HepG2 (cell line): ENCODE data around the gene CCSER1. TPM values are rescaled to one million over a fixed set of nuclear protein-coding genes. Genes with fewer than 3 reads are reported as not detected.

ENCODE experiments used
- ATAC-seq: fragments of 200-7000 bp; cut with Tn5 transposase; 3 replicates; pipeline ENCODE4 v1.9.1; 2020; ENCODE audit warnings: mild to moderate bottlenecking, moderate library complexity
- BruUV-seq: library from RNA; stranded (reverse); fragments of 400-500 nt; replicated peaks from 2 replicates; lab custom pipeline; 2021; lab: Mats Ljungman, UMichigan
- CTCF ChIA-PET: fragments of 300-600 bp; formaldehyde crosslinking; extraction: SDS; loops from one replicate; lab custom pipeline; 2021; ENCODE audit warnings: low total read pairs, inconsistent platforms, low intra/inter-chr PET ratio; lab: Yijun Ruan, JAX
- POLR2A ChIA-PET: fragments of 350-600 bp; sonication (Branson Sonifier 250); formaldehyde crosslinking; loops from one replicate; lab custom pipeline; 2020; ENCODE audit warnings: antibody characterized with exemption, inconsistent platforms; lab: Yijun Ruan, JAX
- DNase-seq: peaks from one replicate; pipeline ENCODE4 v3.0.0-alpha.2; 2015; ENCODE audit warnings: low spot score
- FAIRE-seq: peaks from 3 replicates; lab custom pipeline; 2011; peaks lifted over from hg19 to GRCh38; lab: Jason Lieb, UNC
- H2AFZ ChIP-seq: one replicate; pipeline ENCODE4 v1.6.1; 2011; ENCODE audit warnings: low read length, inconsistent platforms
- H3K27ac ChIP-seq: fragments of 300-600 bp; 3 replicates; pipeline ENCODE4 v1.8.0; 2011; ENCODE audit warnings: mixed run types, mild to moderate bottlenecking, mixed read lengths, low read length, inconsistent platforms; ENCODE audit not compliant: insufficient read depth; ENCODE audit errors: extremely low read length
- H3K27me3 ChIP-seq, 2 experiments: fragments of 200-600 bp in 1 of 2; 2 replicates in 1 of 2; 3 replicates in 1 of 2; pipeline versions ENCODE4 v1.6.0 to v1.8.0; 2011; ENCODE audit warnings: low read length in 2 of 2, mild to moderate bottlenecking in 2 of 2, moderate library complexity in 2 of 2, inconsistent platforms in 1 of 2; ENCODE audit not compliant: insufficient read depth in 2 of 2, control insufficient read depth in 1 of 2
- H3K36me3 ChIP-seq, 2 experiments: fragments of 200-600 bp in 1 of 2; replicated peaks in 1 of 2; 2 replicates in 1 of 2; 3 replicates in 1 of 2; pipeline versions ENCODE4 v1.5.1 to v1.8.0; 2011; ENCODE audit warnings: low read length in 2 of 2, inconsistent platforms in 1 of 2; ENCODE audit not compliant: insufficient read depth in 2 of 2, control insufficient read depth in 1 of 2
- H3K4me1 ChIP-seq: 2 replicates; pipeline ENCODE4 v1.5.1; 2012; ENCODE audit warnings: low read length, inconsistent platforms; ENCODE audit not compliant: insufficient read depth
- H3K4me2 ChIP-seq: 2 replicates; pipeline ENCODE4 v1.6.0; 2011; ENCODE audit warnings: low read depth, low read length, inconsistent platforms
- H3K4me3 ChIP-seq, 3 experiments: fragments of 200-600 bp in 1 of 3; sonication (generic), shearing (Covaris generic) in 1 of 3; replicated peaks in 1 of 3; 2 replicates each; pipeline ENCODE4 v1.5.1; 2011 to 2016; ENCODE audit warnings: low read length in 3 of 3, inconsistent platforms in 2 of 3, low read depth in 2 of 3, mild to moderate bottlenecking in 2 of 3, control low read depth in 1 of 3, mixed read lengths in 1 of 3; ENCODE audit not compliant: insufficient read depth in 1 of 3
- H3K79me2 ChIP-seq: one replicate; pipeline ENCODE4 v1.6.1; 2011; ENCODE audit warnings: low read length, inconsistent platforms; ENCODE audit not compliant: insufficient read depth
- H3K9ac ChIP-seq: 2 replicates; pipeline ENCODE4 v1.6.0; 2011; ENCODE audit warnings: mild to moderate bottlenecking, low read depth, low read length, inconsistent platforms; ENCODE audit not compliant: insufficient read depth
- H3K9me3 ChIP-seq: 2 replicates; pipeline ENCODE4 v1.5.1; 2012; ENCODE audit warnings: mild to moderate bottlenecking, low read length
- H4K20me1 ChIP-seq: 2 replicates; pipeline ENCODE4 v1.6.0; 2011; ENCODE audit warnings: inconsistent platforms, mild to moderate bottlenecking, low read length, moderate library complexity; ENCODE audit not compliant: insufficient read depth
- AGO1 ChIP-seq: fragments of 200-400 bp; formaldehyde crosslinking; IDR thresholded peaks from 2 replicates; pipeline ENCODE4 v1.6.1; 2017; ENCODE audit warnings: mild to moderate bottlenecking, low read depth, low read length, moderate library complexity; ENCODE audit not compliant: poor library complexity, severe bottlenecking
- AHR ChIP-seq: IDR thresholded peaks from 2 replicates; pipeline ENCODE4 v1.6.1; 2018; ENCODE audit warnings: missing genetic modification reagents, missing compliant biosample characterization
- CBFB ChIP-seq: sonication (generic); formaldehyde crosslinking; IDR thresholded peaks from 2 replicates; pipeline ENCODE4 v1.4.0; 2020; ENCODE audit warnings: missing genetic modification reagents
- KLF9 ChIP-seq: IDR thresholded peaks from 2 replicates; pipeline ENCODE4 v1.6.1; 2016; ENCODE audit warnings: low read depth
- RXRB ChIP-seq: IDR thresholded peaks from 2 replicates; pipeline ENCODE4 v1.6.1; 2016; ENCODE audit warnings: borderline replicate concordance, missing genetic modification reagents, missing compliant biosample characterization
- ZBTB7A ChIP-seq: sonication (generic); formaldehyde crosslinking; IDR thresholded peaks from 2 replicates; pipeline ENCODE4 v1.8.0; 2022; ENCODE audit warnings: mild to moderate bottlenecking, missing genetic modification reagents
- ZFP90 ChIP-seq: sonication (generic); formaldehyde crosslinking; IDR thresholded peaks from 2 replicates; pipeline ENCODE4 v1.8.0; 2022; ENCODE audit warnings: missing genetic modification reagents, mild to moderate bottlenecking, inconsistent platforms, borderline replicate concordance
- ZNF350 ChIP-seq: sonication (generic); formaldehyde crosslinking; IDR thresholded peaks from 2 replicates; pipeline ENCODE4 v1.4.0; 2020; ENCODE audit warnings: mild to moderate bottlenecking, low read depth, missing genetic modification reagents, borderline replicate concordance
- WGBS: methylation state at CpG from one replicate; pipeline ENCODE4 v1.1.6; 2017; ENCODE audit warnings: low lambda C conversion rate; 5-methylcytosine and 5-hydroxymethylcytosine counted together
- in situ Hi-C: cut with HindIII; loops from 2 replicates; pipeline ENCODE4 v1.10.0; 2017; ENCODE audit warnings: low pct_unique_long_range_greater_than_20kb; ENCODE audit not compliant: extremely low pct_ligation_motif_present
- intact Hi-C: fragments of 100-400 bp; cut with micrococcal nuclease; formaldehyde crosslinking; loops from one replicate; pipeline ENCODE4 v1.10.0; 2022; ENCODE audit not compliant: unreplicated experiment
- polyA plus RNA-seq, 8 experiments: library from polyadenylated mRNA; depleted of rRNA in 3 of 8; stranded (reverse) in 7 of 8; unstranded in 1 of 8; fragments of >200 nt; fragmentation: Illumina TruSeq in 4 of 8; extraction: Trizol in 4 of 8; gene quantifications; 2 replicates each; pipeline versions ENCODE4 v1.2.1 to v1.2.3, GENCODE V29; 2011 to 2016; ENCODE audit warnings: low read depth in 4 of 8, missing spikeins in 1 of 8, mixed read lengths in 1 of 8; ENCODE audit not compliant: insufficient read depth in 1 of 8
- total RNA-seq, 5 experiments: library from RNA; depleted of rRNA; stranded (reverse); fragments of >200 nt; fragmentation: Illumina TruSeq; extraction: Trizol; gene quantifications; 2 replicates each; pipeline ENCODE4 v1.2.3, GENCODE V29; 2016; ENCODE audit warnings: low read depth in 1 of 5
- TF ChIP-seq, protein P1 (sequence below): sonication (generic); formaldehyde crosslinking; conservative IDR thresholded peaks from 2 replicates; pipeline ENCODE4 v1.4.0; 2020; ENCODE audit warnings: missing genetic modification reagents
- TF ChIP-seq, protein P2 (sequence below): sonication (generic); formaldehyde crosslinking; IDR thresholded peaks from 2 replicates; pipeline ENCODE4 v1.4.0; 2020; ENCODE audit warnings: missing genetic modification reagents, mild to moderate bottlenecking, borderline replicate concordance
- TF ChIP-seq, protein P3 (sequence below): sonication (generic); formaldehyde crosslinking; IDR thresholded peaks from 2 replicates; pipeline ENCODE4 v1.4.0; 2020; ENCODE audit warnings: missing genetic modification reagents
- TF ChIP-seq, protein P4 (sequence below), 2 experiments: sonication (generic) in 1 of 2; formaldehyde crosslinking in 1 of 2; IDR thresholded peaks; 2 replicates each; pipeline versions ENCODE4 v1.4.0 to v1.6.1; 2018 to 2020; ENCODE audit warnings: missing genetic modification reagents in 2 of 2, borderline replicate concordance in 1 of 2, low read depth in 1 of 2, mild to moderate bottlenecking in 1 of 2, missing biosample characterization in 1 of 2

CCSER1 gene
- total and polyA plus RNA-seq, 2 of the 13 experiments (the other 11 are each of a cell fraction or from before 2014, with no cell fraction given): not detected

DNA sequence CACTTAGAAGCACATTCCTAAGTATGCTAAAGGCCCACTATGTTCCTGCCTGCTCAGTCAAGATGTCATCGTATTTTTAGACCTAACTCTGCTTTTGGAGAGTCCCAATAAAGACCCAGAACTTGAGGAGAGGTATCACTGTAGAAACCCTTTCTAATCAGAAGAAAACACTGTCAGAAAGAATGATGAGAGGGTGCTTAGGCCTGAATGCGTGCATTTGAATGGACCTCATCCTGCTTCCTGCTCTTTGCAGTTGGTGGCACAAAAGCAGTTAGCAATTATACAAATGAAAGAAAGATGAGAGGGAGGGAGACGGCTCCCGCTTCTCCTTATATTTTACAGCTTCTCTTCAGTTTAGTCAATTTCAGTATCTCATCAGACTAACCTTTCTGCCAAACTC, 987.2 kb downstream of the CCSER1 start:
- Histone ChIP-seq H3K4me3 (no peak overlapping the region), H3K27me3 (no peaks in the 10 kb centered on the region), H3K4me2 (no peak overlapping the region), H3K9ac (no peak overlapping the region), H3K79me2 (no peaks in the 10 kb centered on the region), H2AFZ (no peak overlapping the region), H3K4me1 (no peaks in the 10 kb centered on the region), H4K20me1 (no peaks in the 10 kb centered on the region), H3K36me3 (no peaks in the 10 kb centered on the region), H3K9me3 (no peaks in the 10 kb centered on the region), H3K27ac (no peak overlapping the region)
- ATAC-seq (no peak), FAIRE-seq (no peak), DNase-seq (no peak)
- ChIA-PET CTCF (no interaction called here), POLR2A (no interaction called here)
- in situ Hi-C loops (loop anchor here (25.0 kb wide), 1 partner anchor 1273 kb away; no protein-coding TSS in a partner anchor), intact Hi-C loops (loop anchor here (5.0 kb wide), 1 partner anchor 978 kb away; no protein-coding TSS in a partner anchor)
- 22% methylated on average over 4 of the region's 4 CpGs for WGBS
- TF ChIP-seq AGO1 (no peak), ZNF350 (no peak), AHR (CRISPR knock-in tag) (no peak), CBFB (CRISPR knock-in tag) (no peak), KLF9 (no peak), ZFP90 (CRISPR knock-in tag) (no peak), ZBTB7A (CRISPR knock-in tag) (no peak), RXRB (CRISPR knock-in tag) (no peak)
- TF ChIP-seq, protein P1, sequence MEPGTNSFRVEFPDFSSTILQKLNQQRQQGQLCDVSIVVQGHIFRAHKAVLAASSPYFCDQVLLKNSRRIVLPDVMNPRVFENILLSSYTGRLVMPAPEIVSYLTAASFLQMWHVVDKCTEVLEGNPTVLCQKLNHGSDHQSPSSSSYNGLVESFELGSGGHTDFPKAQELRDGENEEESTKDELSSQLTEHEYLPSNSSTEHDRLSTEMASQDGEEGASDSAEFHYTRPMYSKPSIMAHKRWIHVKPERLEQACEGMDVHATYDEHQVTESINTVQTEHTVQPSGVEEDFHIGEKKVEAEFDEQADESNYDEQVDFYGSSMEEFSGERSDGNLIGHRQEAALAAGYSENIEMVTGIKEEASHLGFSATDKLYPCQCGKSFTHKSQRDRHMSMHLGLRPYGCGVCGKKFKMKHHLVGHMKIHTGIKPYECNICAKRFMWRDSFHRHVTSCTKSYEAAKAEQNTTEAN (CRISPR knock-in tag): no peak
- TF ChIP-seq, protein P2, sequence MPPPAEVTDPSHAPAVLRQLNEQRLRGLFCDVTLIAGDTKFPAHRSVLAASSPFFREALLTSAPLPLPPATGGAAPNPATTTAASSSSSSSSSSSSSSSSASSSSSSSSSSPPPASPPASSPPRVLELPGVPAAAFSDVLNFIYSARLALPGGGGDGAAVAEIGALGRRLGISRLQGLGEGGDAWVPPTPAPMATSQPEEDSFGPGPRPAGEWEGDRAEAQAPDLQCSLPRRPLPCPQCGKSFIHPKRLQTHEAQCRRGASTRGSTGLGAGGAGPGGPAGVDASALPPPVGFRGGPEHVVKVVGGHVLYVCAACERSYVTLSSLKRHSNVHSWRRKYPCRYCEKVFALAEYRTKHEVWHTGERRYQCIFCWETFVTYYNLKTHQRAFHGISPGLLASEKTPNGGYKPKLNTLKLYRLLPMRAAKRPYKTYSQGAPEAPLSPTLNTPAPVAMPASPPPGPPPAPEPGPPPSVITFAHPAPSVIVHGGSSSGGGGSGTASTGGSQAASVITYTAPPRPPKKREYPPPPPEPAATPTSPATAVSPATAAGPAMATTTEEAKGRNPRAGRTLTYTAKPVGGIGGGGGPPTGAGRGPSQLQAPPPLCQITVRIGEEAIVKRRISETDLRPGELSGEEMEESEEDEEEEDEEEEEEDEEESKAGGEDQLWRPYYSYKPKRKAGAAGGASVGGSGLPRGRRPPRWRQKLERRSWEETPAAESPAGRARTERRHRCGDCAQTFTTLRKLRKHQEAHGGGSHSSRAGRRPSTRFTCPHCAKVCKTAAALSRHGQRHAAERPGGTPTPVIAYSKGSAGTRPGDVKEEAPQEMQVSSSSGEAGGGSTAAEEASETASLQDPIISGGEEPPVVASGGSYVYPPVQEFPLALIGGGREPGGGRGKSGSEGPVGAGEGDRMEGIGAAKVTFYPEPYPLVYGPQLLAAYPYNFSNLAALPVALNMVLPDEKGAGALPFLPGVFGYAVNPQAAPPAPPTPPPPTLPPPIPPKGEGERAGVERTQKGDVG: no peak
- TF ChIP-seq, protein P3, sequence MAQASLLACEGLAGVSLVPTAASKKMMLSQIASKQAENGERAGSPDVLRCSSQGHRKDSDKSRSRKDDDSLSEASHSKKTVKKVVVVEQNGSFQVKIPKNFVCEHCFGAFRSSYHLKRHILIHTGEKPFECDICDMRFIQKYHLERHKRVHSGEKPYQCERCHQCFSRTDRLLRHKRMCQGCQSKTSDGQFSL: no peak
- TF ChIP-seq, protein P4, sequence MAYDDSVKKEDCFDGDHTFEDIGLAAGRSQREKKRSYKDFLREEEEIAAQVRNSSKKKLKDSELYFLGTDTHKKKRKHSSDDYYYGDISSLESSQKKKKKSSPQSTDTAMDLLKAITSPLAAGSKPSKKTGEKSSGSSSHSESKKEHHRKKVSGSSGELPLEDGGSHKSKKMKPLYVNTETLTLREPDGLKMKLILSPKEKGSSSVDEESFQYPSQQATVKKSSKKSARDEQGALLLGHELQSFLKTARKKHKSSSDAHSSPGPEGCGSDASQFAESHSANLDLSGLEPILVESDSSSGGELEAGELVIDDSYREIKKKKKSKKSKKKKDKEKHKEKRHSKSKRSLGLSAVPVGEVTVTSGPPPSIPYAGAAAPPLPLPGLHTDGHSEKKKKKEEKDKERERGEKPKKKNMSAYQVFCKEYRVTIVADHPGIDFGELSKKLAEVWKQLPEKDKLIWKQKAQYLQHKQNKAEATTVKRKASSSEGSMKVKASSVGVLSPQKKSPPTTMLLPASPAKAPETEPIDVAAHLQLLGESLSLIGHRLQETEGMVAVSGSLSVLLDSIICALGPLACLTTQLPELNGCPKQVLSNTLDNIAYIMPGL (CRISPR knock-in tag; IDR thresholded peaks at IDR 0.05; ENCODE audit: borderline replicate concordance in 1 of 2, low read depth in 1 of 2): no peak
- no TSS peak for BruUV-seq
